Right renal pelvis (tissue), 4 donors: ENCODE measurements around the gene SLC66A2. TPM values are rescaled to one million over a fixed set of nuclear protein-coding genes. Genes with fewer than 3 reads are reported as not detected.

Source experiments
- DNase-seq, 4 donors: peaks; one replicate each; pipeline ENCODE4 v3.0.0-alpha.2; 2013; ENCODE audit warnings: low read depth in 4 of 4, low spot score in 3 of 4, missing footprints in 1 of 4
- polyA plus RNA-seq, 4 donors: library from polyadenylated mRNA; unstranded; fragments of 120-200 nt; gene quantifications; one replicate each; pipeline ENCODE4 v1.2.1, GENCODE V29; 2013; ENCODE audit not compliant: insufficient read length in 4 of 4

SLC66A2 gene
- polyA plus RNA-seq, 4 donors = 21.1 to 36.1 (median 26.5) TPM

- no peak for DNase-seq
Observed at GRCh38 chr18:79904357-79905147, 46.9 kb downstream of the SLC66A2 start.

GRCh38 chr18:79903787-79904356 is 47.6 kb downstream of the SLC66A2 start:
- DNase-seq = no peak

- no peak for DNase-seq
Observed at GRCh38 chr18:79903071-79903635, 48.3 kb downstream of the SLC66A2 start.

GRCh38 chr18:79902640-79903039 is 48.8 kb downstream of the SLC66A2 start:
- no peak for DNase-seq

GRCh38 chr18:79902075-79902474 is 49.4 kb downstream of the SLC66A2 start:
- no peak for DNase-seq

- no peak for DNase-seq
Observed at GRCh38 chr18:79901665-79902064, 49.8 kb downstream of the SLC66A2 start.

GRCh38 chr18:79900610-79901570 is 50.6 kb downstream of the SLC66A2 start:
- DNase-seq = no peak

GRCh38 chr18:79899609-79900445 is 51.6 kb downstream of the SLC66A2 start:
- DNase-seq = no peak

- no peak for DNase-seq
Observed at GRCh38 chr18:79898952-79899608, 52.4 kb downstream of the SLC66A2 start.

- no peak for DNase-seq
Observed at GRCh38 chr18:79897940-79898625, 53.4 kb downstream of the SLC66A2 start.

GRCh38 chr18:79896738-79897137 is 54.7 kb downstream of the SLC66A2 start:
- no peak for DNase-seq

- no peak for DNase-seq
Observed at GRCh38 chr18:79890674-79891073, 60.8 kb downstream of the SLC66A2 start.

GRCh38 chr18:79889569-79889968 is 61.9 kb downstream of the SLC66A2 start:
- DNase-seq = no peak

GRCh38 chr18:79888016-79888415 is 63.4 kb downstream of the SLC66A2 start:
- no peak for DNase-seq

- no peak for DNase-seq
Observed at GRCh38 chr18:79887181-79888000, 64.1 kb downstream of the SLC66A2 start.

GRCh38 chr18:79884963-79885728 is 66.3 kb downstream of the SLC66A2 start:
- no peak for DNase-seq

GRCh38 chr18:79884294-79884962 is 67.0 kb downstream of the SLC66A2 start:
- DNase-seq = no peak
